ENCODE measurements around the gene EFCAB9.

The EFCAB9 gene

GRCh38 chr5:172224996-172225395 lies 31.0 kb downstream of the EFCAB9 start:
- Mint-ChIP-seq H3K36me3 (ENCODE audit: low read depth) (peaks cover 60% of the 10 kb centered on the region), H3K27ac (peak overlapping the region; percentile 92), H3K27me3 (no peaks in the 10 kb centered on the region), H3K4me3 (peak overlapping the region; percentile 38), H3K9me3 (no peaks in the 10 kb centered on the region), H3K4me1 (ENCODE audit: low read depth) (peaks cover 50% of the 10 kb centered on the region)
- DNase-seq, result no peak

- H3K27me3 Mint-ChIP-seq, result no peaks in the 10 kb centered on the region
- H3K9me3 Mint-ChIP-seq, result no peaks in the 10 kb centered on the region
- H3K27ac Mint-ChIP-seq, result peak overlapping the region; percentile 82
- H3K4me3 Mint-ChIP-seq, result peak overlapping the region; percentile 1
- H3K4me1 Mint-ChIP-seq (ENCODE audit: low read depth), result peaks cover 46% of the 10 kb centered on the region
- no peak for DNase-seq
- H3K36me3 Mint-ChIP-seq (ENCODE audit: low read depth), result peaks cover 72% of the 10 kb centered on the region
Measured at GRCh38 chr5:172229904-172230303, 35.9 kb downstream of the EFCAB9 start.

GRCh38 chr5:172234031-172234430 lies 40.1 kb downstream of the EFCAB9 start:
- Mint-ChIP-seq H3K27ac (no peak overlapping the region), H3K4me3 (no peak overlapping the region), H3K9me3 (no peaks in the 10 kb centered on the region), H3K4me1 (ENCODE audit: low read depth) (peaks cover 60% of the 10 kb centered on the region), H3K36me3 (ENCODE audit: low read depth) (peaks cover 44% of the 10 kb centered on the region), H3K27me3 (no peaks in the 10 kb centered on the region)
- DNase-seq, result no peak

GRCh38 chr5:172235132-172235780 lies 41.3 kb downstream of the EFCAB9 start:
- DNase-seq, result no peak
- Mint-ChIP-seq H3K4me1 (ENCODE audit: low read depth) (peaks cover 52% of the 10 kb centered on the region), H3K36me3 (ENCODE audit: low read depth) (peaks cover 37% of the 10 kb centered on the region), H3K27me3 (no peaks in the 10 kb centered on the region), H3K9me3 (no peaks in the 10 kb centered on the region), H3K4me3 (no peak overlapping the region), H3K27ac (peak overlapping the region; percentile 35)

- Mint-ChIP-seq H3K36me3 (ENCODE audit: low read depth) (peaks cover 30% of the 10 kb centered on the region), H3K9me3 (no peaks in the 10 kb centered on the region), H3K27ac (no peak overlapping the region), H3K4me3 (no peak overlapping the region), H3K27me3 (no peaks in the 10 kb centered on the region), H3K4me1 (ENCODE audit: low read depth) (peaks cover 47% of the 10 kb centered on the region)
- no peak for DNase-seq
Measured at GRCh38 chr5:172235827-172236736, 42.1 kb downstream of the EFCAB9 start.

GRCh38 chr5:172238334-172238733 lies 44.4 kb downstream of the EFCAB9 start:
- DNase-seq, result no peak
- Mint-ChIP-seq H3K36me3 (ENCODE audit: low read depth) (peaks cover 8% of the 10 kb centered on the region), H3K27ac (peak overlapping the region; percentile 31), H3K4me1 (ENCODE audit: low read depth) (peaks cover 47% of the 10 kb centered on the region), H3K9me3 (no peaks in the 10 kb centered on the region), H3K27me3 (no peaks in the 10 kb centered on the region), H3K4me3 (no peak overlapping the region)

GRCh38 chr5:172243302-172243701 lies 49.3 kb downstream of the EFCAB9 start:
- Mint-ChIP-seq H3K27ac (no peak overlapping the region), H3K27me3 (no peaks in the 10 kb centered on the region), H3K4me3 (no peak overlapping the region), H3K36me3 (ENCODE audit: low read depth) (peaks cover 4% of the 10 kb centered on the region), H3K4me1 (ENCODE audit: low read depth) (peaks cover 19% of the 10 kb centered on the region), H3K9me3 (no peaks in the 10 kb centered on the region)
- DNase-seq, result no peak

GRCh38 chr5:172245046-172245445 lies 51.1 kb downstream of the EFCAB9 start:
- H3K4me1 Mint-ChIP-seq (ENCODE audit: low read depth), result peaks cover 11% of the 10 kb centered on the region
- H3K27ac Mint-ChIP-seq, result no peak overlapping the region
- no peak for DNase-seq
- peaks cover 12% of the 10 kb centered on the region for H3K36me3 Mint-ChIP-seq (ENCODE audit: low read depth)
- H3K4me3 Mint-ChIP-seq, result no peak overlapping the region
- H3K27me3 Mint-ChIP-seq, result no peaks in the 10 kb centered on the region
- no peaks in the 10 kb centered on the region for H3K9me3 Mint-ChIP-seq

GRCh38 chr5:172245703-172246125 lies 51.7 kb downstream of the EFCAB9 start:
- no peak overlapping the region for H3K27ac Mint-ChIP-seq

GRCh38 chr5:172248637-172249036 lies 54.7 kb downstream of the EFCAB9 start:
- Mint-ChIP-seq H3K27ac (no peak overlapping the region), H3K4me3 (no peak overlapping the region), H3K9me3 (peaks cover 20% of the 10 kb centered on the region), H3K4me1 (ENCODE audit: low read depth) (peaks cover 8% of the 10 kb centered on the region), H3K27me3 (no peaks in the 10 kb centered on the region), H3K36me3 (ENCODE audit: low read depth) (peaks cover 29% of the 10 kb centered on the region)
- DNase-seq, result no peak

More at GRCh38 chr5:172245703-172246125, 51.7 kb downstream of the EFCAB9 start:
- Mint-ChIP-seq H3K9me3 (peaks cover 4% of the 10 kb centered on the region), H3K4me1 (ENCODE audit: low read depth) (peaks cover 11% of the 10 kb centered on the region), H3K4me3 (no peak overlapping the region), H3K27me3 (no peaks in the 10 kb centered on the region), H3K36me3 (ENCODE audit: low read depth) (peaks cover 18% of the 10 kb centered on the region)
- no peak for DNase-seq

GRCh38 chr5:172251419-172251818 lies 57.4 kb downstream of the EFCAB9 start:
- Mint-ChIP-seq H3K4me3 (no peak overlapping the region), H3K27ac (no peak overlapping the region), H3K4me1 (ENCODE audit: low read depth) (no peaks in the 10 kb centered on the region), H3K9me3 (peaks cover 27% of the 10 kb centered on the region), H3K27me3 (no peaks in the 10 kb centered on the region), H3K36me3 (ENCODE audit: low read depth) (peaks cover 49% of the 10 kb centered on the region)
- DNase-seq, result no peak

- Mint-ChIP-seq H3K4me3 (no peak overlapping the region), H3K27ac (no peak overlapping the region), H3K4me1 (ENCODE audit: low read depth) (no peaks in the 10 kb centered on the region), H3K36me3 (ENCODE audit: low read depth) (peaks cover 55% of the 10 kb centered on the region), H3K27me3 (no peaks in the 10 kb centered on the region), H3K9me3 (peaks cover 27% of the 10 kb centered on the region)
- DNase-seq, result no peak
Measured at GRCh38 chr5:172252501-172252900, 58.5 kb downstream of the EFCAB9 start.

Data from activated T-cell treated with anti-CD3 and anti-CD28 coated beads, Interleukin-2, amount 50 U/mL, for 24 hours (primary cell).